Right kidney (tissue), 1 donor: ENCODE data around the gene ANKRD23.
"Not testable (repeated sequence)": the region's sequence is repeated elsewhere in the genome, so short reads cannot be mapped to it uniquely, and the experiment has no call there.

Experiments used
- DNase-seq: peaks from one replicate; pipeline ENCODE4 v3.0.0-alpha.2; 2016

ANKRD23 gene

DNA sequence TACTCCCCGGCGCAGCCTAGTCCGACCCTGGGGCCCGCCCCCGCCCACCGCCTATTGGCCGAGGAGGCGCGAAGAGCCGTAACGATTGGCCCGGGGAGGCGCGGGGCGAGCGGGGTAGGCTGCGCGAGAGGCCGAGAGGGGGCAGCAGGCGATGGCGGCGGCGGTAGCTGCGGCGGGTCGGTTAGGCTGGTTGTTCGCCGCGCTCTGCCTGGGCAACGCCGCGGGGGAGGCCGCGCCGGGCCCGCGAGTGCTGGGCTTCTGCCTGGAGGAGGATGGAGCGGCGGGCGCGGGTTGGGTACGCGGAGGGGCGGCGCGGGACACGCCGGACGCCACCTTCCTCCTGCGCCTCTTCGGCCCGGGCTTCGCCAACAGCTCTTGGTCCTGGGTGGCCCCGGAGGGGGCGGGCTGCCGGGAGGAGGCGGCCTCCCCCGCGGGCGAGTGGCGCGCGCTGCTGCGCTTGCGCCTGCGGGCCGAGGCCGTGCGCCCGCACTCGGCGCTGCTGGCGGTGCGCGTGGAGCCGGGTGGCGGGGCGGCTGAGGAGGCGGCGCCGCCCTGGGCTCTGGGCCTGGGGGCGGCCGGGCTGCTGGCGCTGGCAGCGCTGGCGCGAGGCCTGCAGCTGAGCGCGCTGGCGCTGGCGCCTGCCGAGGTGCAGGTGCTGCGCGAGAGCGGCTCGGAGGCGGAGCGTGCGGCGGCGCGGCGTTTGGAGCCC is 27.5 kb downstream of the ANKRD23 start, which contains the start of gene CNNM3:
TSS of gene CNNM3 (plus strand) at position 142 of the 709 bp plus-strand sequence. CDS start at position 152, 10 bp downstream.
- peak; percentile 99 for DNase-seq

- DNase-seq: peak; percentile 85
Observed at GRCh38 chr2:96815326-96816126, 28.3 kb downstream of the ANKRD23 start.

DNA sequence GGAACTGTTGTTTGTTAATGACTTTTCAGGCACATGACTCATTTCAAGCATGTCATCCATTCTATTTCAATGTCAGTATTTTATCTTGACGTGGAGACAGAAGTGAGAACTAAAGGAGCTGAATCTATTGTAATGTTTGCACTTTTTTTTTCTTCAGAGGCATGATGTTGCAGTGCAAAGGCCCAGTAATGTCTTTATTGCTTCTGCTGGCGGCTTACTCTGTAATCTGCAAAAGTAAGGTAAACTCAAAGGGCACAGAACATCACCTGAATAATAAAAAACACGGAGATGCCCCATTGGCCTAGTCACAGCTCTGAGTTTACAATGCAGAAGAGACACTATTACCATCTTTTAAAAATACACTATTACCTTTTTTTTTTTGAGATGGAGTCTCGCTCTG is 30.2 kb downstream of the ANKRD23 start:
- DNase-seq: no peak

DNA sequence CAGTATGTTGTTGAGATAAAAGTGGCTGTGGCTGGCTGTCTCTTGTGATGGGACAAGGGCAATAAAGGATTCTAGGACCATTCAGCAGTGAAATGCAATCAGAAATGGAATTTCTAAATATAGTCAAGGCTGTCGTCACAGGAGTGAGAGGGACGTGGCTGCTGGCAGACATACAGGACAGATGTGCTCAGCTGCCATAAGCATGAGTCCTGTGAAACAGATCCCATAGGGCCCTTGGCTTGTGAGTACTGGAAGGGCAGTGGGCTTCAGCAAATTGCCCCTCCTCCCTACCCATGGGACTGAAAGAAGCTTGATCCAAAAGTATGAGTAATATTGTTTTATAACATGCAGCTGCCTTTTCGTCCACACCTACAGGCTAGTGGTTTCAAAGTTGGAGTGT is 31.9 kb downstream of the ANKRD23 start:
- no peak for DNase-seq

GRCh38 chr2:96810783-96811192 is 33.0 kb downstream of the ANKRD23 start:
- DNase-seq: no peak

DNA sequence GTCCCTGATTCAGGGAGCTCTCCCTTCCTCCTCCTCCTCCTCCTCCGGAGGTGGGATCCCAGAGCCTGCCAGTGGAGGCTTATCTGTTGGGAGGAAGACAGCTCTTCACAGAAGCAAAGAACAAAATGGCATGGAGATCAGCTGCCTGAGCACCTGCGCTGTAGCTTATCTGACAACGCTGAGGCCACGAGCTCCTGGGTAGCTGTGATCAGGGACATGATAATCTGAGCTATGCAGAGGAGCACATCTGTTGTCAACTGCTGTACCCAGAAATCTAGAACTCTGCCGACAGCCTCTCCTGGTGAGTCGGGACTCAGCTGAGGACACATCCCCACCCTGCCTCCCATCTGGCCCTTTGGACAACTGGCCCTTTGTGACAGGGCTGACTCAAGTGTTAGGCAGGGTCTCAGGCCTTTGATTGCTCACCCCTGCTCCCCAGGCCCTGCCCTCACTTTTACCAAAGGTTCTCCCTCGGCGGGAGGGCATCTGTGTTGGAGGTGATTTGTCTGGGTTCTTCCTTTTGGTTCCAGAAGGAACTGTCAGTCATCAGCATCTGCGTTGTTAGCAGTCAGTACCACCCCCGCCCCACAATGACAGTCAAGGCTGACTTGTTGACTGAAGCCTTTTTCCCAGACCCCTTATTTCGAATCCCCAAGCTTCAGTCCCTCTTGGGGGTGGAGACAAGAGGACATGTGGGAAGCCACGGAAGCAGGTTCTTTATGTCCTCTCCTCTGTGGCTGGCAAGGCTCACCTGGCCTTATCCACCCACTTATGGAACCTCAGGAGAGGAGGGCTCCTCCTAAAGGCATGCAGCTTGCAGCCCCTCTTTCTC is 33.7 kb downstream of the ANKRD23 start:
- DNase-seq: no peak

DNA sequence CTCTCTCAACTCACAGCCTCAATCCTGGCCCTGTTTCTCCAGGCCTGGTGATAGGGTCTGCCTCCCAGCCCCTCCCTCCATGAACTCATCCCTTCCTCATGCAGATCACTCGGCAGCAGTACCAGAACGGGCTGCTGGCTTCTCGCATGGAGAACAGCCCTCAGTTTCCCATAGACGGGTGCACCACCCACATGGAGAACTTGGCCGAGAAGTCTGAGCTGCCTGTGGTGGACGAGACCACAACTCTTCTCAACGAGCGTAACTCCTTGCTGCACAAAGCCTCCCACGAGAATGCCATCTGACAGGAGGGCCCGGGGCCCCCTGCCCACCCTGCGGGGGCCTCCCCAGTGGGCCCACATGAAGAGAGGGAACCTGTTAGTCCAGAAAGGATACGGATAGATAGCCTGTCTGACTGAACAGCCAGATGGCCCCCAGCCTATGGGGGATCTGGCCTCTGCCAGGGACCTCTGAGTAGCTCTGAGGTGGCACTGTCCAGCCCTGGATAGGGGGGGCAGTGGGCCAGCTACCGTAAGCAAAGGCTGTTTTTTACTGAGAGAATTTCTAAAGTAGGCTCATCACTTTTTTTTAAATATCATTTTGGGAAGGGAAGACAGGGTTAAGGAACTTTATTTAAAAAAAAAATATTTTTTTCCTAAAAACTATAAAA is 34.5 kb downstream of the ANKRD23 start:
- DNase-seq: no peak

DNA sequence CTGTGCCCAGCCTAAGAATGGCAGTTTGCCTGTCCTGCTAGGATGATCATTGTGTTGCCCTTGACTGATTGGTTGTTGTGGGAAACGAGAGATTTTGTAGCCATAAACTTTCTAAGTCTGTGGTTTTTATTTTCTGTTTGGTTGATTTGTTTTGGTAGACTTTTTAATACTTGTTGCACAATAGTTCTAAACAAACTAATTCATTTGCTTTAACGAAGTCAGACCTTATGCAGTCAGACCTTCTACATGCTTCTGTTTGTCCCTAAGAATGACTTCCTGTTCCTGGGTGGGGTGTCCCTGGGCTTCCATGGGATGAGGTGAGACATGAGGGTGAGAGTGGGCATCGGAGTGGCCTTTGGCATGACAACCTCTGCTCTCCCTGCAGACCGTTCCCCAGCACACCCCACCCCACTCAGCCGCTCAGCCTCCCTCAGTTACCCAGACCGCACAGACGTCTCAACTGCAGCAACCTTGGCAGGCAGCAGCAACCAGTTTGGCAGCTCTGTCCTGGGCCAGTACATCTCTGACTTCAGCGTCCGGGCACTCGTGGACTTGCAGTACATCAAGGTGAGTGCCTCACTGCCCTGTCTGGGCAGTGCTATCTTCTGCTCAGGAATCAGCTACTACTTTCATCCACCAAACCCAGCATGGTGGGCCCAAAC is 35.5 kb downstream of the ANKRD23 start:
- no peak for DNase-seq

- DNase-seq: no peak
Observed at GRCh38 chr2:96807127-96807471, 36.7 kb downstream of the ANKRD23 start.

DNA sequence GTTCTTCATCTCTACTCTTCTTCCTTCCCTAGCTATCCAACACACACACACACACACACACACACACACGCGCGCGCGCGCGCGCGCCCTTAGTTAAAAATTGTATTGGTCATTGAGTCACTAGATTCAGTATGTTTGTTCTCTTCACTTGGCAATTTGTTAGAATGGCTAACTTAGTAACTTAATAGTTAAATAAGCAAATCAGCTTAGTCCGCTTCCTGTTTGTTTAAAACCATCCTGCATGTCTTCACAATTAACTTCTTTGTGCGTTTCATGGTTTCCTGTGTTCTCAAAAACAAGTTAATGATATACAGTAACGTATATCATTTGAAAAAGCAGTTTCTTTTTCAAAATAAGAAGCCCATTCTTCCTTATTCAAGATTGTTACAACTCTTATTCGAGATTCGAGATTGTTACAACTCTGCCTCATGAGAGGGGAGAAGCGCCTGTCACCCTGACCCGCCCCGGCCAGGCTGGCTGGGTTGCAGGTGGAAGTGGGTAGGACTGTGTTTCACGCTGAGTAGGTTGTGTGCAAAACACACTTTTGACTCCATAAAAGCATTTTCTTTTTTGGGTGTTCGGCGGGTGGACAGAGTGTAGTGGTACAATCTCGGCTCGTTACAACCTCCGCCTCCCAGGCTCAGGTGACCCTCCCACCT is 37.2 kb downstream of the ANKRD23 start:
- DNase-seq: peak; percentile 42

DNA sequence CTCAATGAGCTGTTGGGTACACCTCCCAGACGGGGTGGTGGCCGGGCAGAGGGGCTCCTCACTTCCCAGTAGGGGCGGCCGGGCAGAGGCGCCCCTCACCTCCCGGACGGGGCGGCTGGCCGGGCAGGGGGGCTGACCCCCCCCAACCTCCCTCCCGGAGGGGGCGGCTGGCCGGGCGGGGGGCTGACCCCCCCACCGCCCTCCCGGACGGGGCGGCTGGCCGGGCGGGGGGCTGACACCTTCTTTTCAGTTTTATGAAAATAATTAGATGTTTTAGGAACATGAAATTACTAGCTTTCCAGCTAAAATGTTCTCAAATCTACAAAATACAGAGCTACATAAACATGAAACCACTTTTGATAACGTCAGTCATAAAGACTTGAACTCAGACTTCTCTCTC is 37.9 kb downstream of the ANKRD23 start:
- not testable (repeated sequence) for DNase-seq

- no peak for DNase-seq
Observed at GRCh38 chr2:96804986-96805385, 38.8 kb downstream of the ANKRD23 start.

DNA sequence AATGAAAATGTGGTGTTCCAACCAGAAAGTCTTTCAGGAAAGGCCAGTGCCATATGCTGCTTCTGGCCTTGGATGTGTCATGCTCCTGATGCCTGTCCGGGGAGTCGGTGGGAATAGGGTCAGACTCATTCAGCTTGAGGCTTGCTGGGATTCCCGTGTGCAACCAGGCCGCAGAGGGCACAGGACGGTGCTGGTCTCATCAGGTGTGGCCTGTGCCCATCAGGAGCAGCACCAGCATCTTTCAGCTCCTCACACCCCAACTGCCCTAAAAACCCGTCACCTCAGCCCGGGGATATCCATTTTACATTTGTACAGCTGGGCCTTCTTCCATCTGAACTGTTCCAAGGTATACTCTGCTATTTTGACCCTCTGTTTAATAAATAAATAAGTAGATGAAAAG is 41.1 kb downstream of the ANKRD23 start:
- no peak for DNase-seq

- no peak for DNase-seq
Observed at GRCh38 chr2:96801786-96802595, 41.8 kb downstream of the ANKRD23 start.

GRCh38 chr2:96801005-96801785 is 42.6 kb downstream of the ANKRD23 start:
- peak; percentile 69 for DNase-seq

- DNase-seq: no peak
Observed at GRCh38 chr2:96800061-96801004, 43.5 kb downstream of the ANKRD23 start.

- no peak for DNase-seq
Observed at GRCh38 chr2:96799623-96799935, 44.2 kb downstream of the ANKRD23 start.
